Astrocyte (in vitro differentiated cells and primary cell): ENCODE results near the gene ARL5A. TPM values are rescaled to one million over a fixed set of nuclear protein-coding genes. Genes with fewer than 3 reads are reported as not detected.
A peak's percentile ranks its signal among the peaks of the same experiment; 100 is the strongest.

Experiments used
- DNase-seq: peaks from one replicate; pipeline ENCODE4 v3.0.0-alpha.2; 2010; ENCODE audit warnings: low read depth
- FAIRE-seq: peaks from 2 replicates; lab custom pipeline; 2011; peaks lifted over from hg19 to GRCh38; lab: Jason Lieb, UNC
- H2AFZ ChIP-seq: 2 replicates; pipeline ENCODE4 v1.6.0; 2012; ENCODE audit warnings: low read depth, low read length, inconsistent platforms
- H3K27ac ChIP-seq: 2 replicates; pipeline ENCODE4 v1.5.1; 2011; ENCODE audit warnings: low read depth, low read length, inconsistent platforms
- H3K27me3 ChIP-seq: 2 replicates; pipeline ENCODE4 v1.6.0; 2011; ENCODE audit warnings: low read length, inconsistent platforms; ENCODE audit not compliant: insufficient read depth
- H3K36me3 ChIP-seq: 2 replicates; pipeline ENCODE4 v1.5.1; 2011; ENCODE audit warnings: low read length, inconsistent platforms; ENCODE audit not compliant: insufficient read depth
- H3K4me1 ChIP-seq: 2 replicates; pipeline ENCODE4 v1.5.1; 2011; ENCODE audit warnings: low read length, inconsistent platforms; ENCODE audit not compliant: insufficient read depth
- H3K4me2 ChIP-seq: 2 replicates; pipeline ENCODE4 v1.6.0; 2012; ENCODE audit warnings: low read length, inconsistent platforms
- H3K4me3 ChIP-seq: 2 replicates; pipeline ENCODE4 v1.5.1; 2011; ENCODE audit warnings: low read depth, mild to moderate bottlenecking, low read length, inconsistent platforms; ENCODE audit not compliant: insufficient read depth
- H3K79me2 ChIP-seq: 2 replicates; pipeline ENCODE4 v1.6.0; 2012; ENCODE audit warnings: mild to moderate bottlenecking, low read length, inconsistent platforms; ENCODE audit not compliant: insufficient read depth
- H3K9ac ChIP-seq: 2 replicates; pipeline ENCODE4 v1.6.0; 2012; ENCODE audit warnings: mild to moderate bottlenecking, low read length, inconsistent platforms
- H3K9me3 ChIP-seq: 2 replicates; pipeline ENCODE4 v1.5.1; 2012; ENCODE audit warnings: low read depth, mild to moderate bottlenecking, low read length, inconsistent platforms; ENCODE audit not compliant: insufficient read depth
- H4K20me1 ChIP-seq: 2 replicates; pipeline ENCODE4 v1.6.0; 2012; ENCODE audit warnings: low read length, inconsistent platforms; ENCODE audit not compliant: insufficient read depth
- H3K27ac Mint-ChIP-seq: one replicate; pipeline ENCODE4 v1.8.0; 2021; ENCODE audit warnings: mild to moderate bottlenecking, mixed read lengths; ENCODE audit not compliant: unreplicated experiment
- H3K27me3 Mint-ChIP-seq: one replicate; pipeline ENCODE4 v1.8.0; 2021; ENCODE audit warnings: low read depth, mixed read lengths; ENCODE audit not compliant: unreplicated experiment
- H3K36me3 Mint-ChIP-seq: one replicate; pipeline ENCODE4 v1.8.0; 2021; ENCODE audit warnings: low read depth, mixed read lengths; ENCODE audit not compliant: unreplicated experiment
- H3K4me1 Mint-ChIP-seq: one replicate; pipeline ENCODE4 v1.8.0; 2021; ENCODE audit warnings: low read depth, mixed read lengths; ENCODE audit not compliant: unreplicated experiment
- H3K4me3 Mint-ChIP-seq: one replicate; pipeline ENCODE4 v1.8.0; 2021; ENCODE audit warnings: mild to moderate bottlenecking, moderate library complexity, mixed read lengths; ENCODE audit not compliant: unreplicated experiment
- H3K9me3 Mint-ChIP-seq: one replicate; pipeline ENCODE4 v1.8.0; 2021; ENCODE audit warnings: mild to moderate bottlenecking, mixed read lengths; ENCODE audit not compliant: unreplicated experiment
- CTCF ChIP-seq: IDR thresholded peaks from 2 replicates; pipeline ENCODE4 v1.5.1; 2011; ENCODE audit warnings: low read depth, mild to moderate bottlenecking, inconsistent platforms, low read length, moderate library complexity; ENCODE audit not compliant: insufficient read depth
- EZH2 ChIP-seq: IDR thresholded peaks from 2 replicates; pipeline ENCODE4 v1.6.1; 2012; ENCODE audit warnings: mild to moderate bottlenecking, low read length, inconsistent platforms; ENCODE audit not compliant: insufficient read depth
- total RNA-seq: library from RNA; stranded (reverse); gene quantifications from 2 replicates; pipeline ENCODE4 v1.2.1, GENCODE V29; 2021

Gene ARL5A
- total RNA-seq, 1 donor from 2014 or later = 69.7 TPM

GRCh38 chr2:151855111-151855510, 26.9 kb upstream of the ARL5A start:
- H3K27ac ChIP-seq = no peak overlapping the region
- FAIRE-seq (no peak), DNase-seq (no peak)
- no peaks in the 10 kb centered on the region for H3K9me3 ChIP-seq
- no peaks in the 10 kb centered on the region for H3K36me3 ChIP-seq
- TF ChIP-seq CTCF (no peak), EZH2 (no peak)
- no peaks in the 10 kb centered on the region for H4K20me1 ChIP-seq
- peaks cover 20% of the 10 kb centered on the region for H3K4me1 Mint-ChIP-seq
- no peaks in the 10 kb centered on the region for H3K36me3 Mint-ChIP-seq
- H3K9ac ChIP-seq = no peak overlapping the region
- no peak overlapping the region for H3K4me3 Mint-ChIP-seq
- H2AFZ ChIP-seq = no peak overlapping the region
- no peaks in the 10 kb centered on the region for H3K27me3 Mint-ChIP-seq
- H3K4me2 ChIP-seq = no peak overlapping the region
- no peaks in the 10 kb centered on the region for H3K27me3 ChIP-seq
- no peak overlapping the region for H3K4me3 ChIP-seq
- H3K79me2 ChIP-seq = no peaks in the 10 kb centered on the region
- H3K4me1 ChIP-seq = peaks cover 12% of the 10 kb centered on the region
- no peaks in the 10 kb centered on the region for H3K9me3 Mint-ChIP-seq
- H3K27ac Mint-ChIP-seq = no peak overlapping the region

- H3K27ac ChIP-seq = no peak overlapping the region
- FAIRE-seq = no peak
These were observed 25.0 kb upstream of the ARL5A start for GRCh38 chr2:151853070-151853758.

More at GRCh38 chr2:151853070-151853758, 25.0 kb upstream of the ARL5A start:
- H3K27me3 Mint-ChIP-seq = no peaks in the 10 kb centered on the region
- Histone ChIP-seq H3K36me3 (no peaks in the 10 kb centered on the region), H3K27me3 (no peaks in the 10 kb centered on the region), H3K9ac (no peak overlapping the region), H3K79me2 (no peaks in the 10 kb centered on the region), H2AFZ (no peak overlapping the region), H3K4me1 (peaks cover 12% of the 10 kb centered on the region), H3K9me3 (no peaks in the 10 kb centered on the region), H3K4me2 (no peak overlapping the region), H4K20me1 (no peaks in the 10 kb centered on the region), H3K4me3 (no peak overlapping the region)
- H3K27ac Mint-ChIP-seq = peak overlapping the region; percentile 34
- H3K4me3 Mint-ChIP-seq = no peak overlapping the region
- no peak for TF ChIP-seq EZH2
- no peak for TF ChIP-seq CTCF
- peaks cover 20% of the 10 kb centered on the region for H3K4me1 Mint-ChIP-seq
- no peaks in the 10 kb centered on the region for H3K36me3 Mint-ChIP-seq
- peak; percentile 14 for DNase-seq
- no peaks in the 10 kb centered on the region for H3K9me3 Mint-ChIP-seq
